Measurements from ENCODE around the gene ARHGEF17. TPM values are rescaled to one million over a fixed set of nuclear protein-coding genes. Genes with fewer than 3 reads are reported as not detected.

Gene ARHGEF17
- total and polyA plus RNA-seq, 2 of the 8 experiments (the other 6 are each of a cell fraction or from before 2014, with no cell fraction given), result 11.3 to 14.6 TPM

GRCh38 chr11:73363147-73363546 is 55.1 kb downstream of the ARHGEF17 start:
- Histone ChIP-seq H3K23ac (ENCODE audit: insufficient read length) (no peak overlapping the region), H3K9me3 (ENCODE audit: insufficient read depth in 2 of 2, low read depth in 1 of 2, low read length in 1 of 2) (no peaks in the 10 kb centered on the region), H3K79me2 (ENCODE audit: control insufficient read depth in 1 of 2, insufficient read depth in 2 of 2, low read length in 2 of 2) (no peaks in the 10 kb centered on the region), H3K4me1 (replicated peaks in 1 of 4; ENCODE audit: control insufficient read depth in 3 of 4, insufficient read depth in 4 of 4, low read length in 3 of 4) (peaks cover 0 to 3% (median under 1%) of the 10 kb centered on the region in 4 experiments; a peak in 3 of 7 replicates), H3K14ac (ENCODE audit: insufficient read length) (no peak overlapping the region), H2BK5ac (ENCODE audit: low read depth, low read length) (no peak overlapping the region), H3K9ac (replicated peaks in 1 of 4; ENCODE audit: extremely low read depth in 1 of 4, low read depth in 3 of 4, low read length in 3 of 4) (no peak overlapping the region), H3K18ac (ENCODE audit: extremely low read depth, low read length) (no peak overlapping the region), H3K56ac (replicated peaks; ENCODE audit: insufficient read length, low read depth, low read length) (no peak overlapping the region), H2AK5ac (ENCODE audit: low read depth, low read length) (no peak overlapping the region), H4K5ac (ENCODE audit: insufficient read length, low read depth, low read length) (no peak overlapping the region), H4K91ac (replicated peaks; ENCODE audit: insufficient read length, low read length) (no peak overlapping the region), H2BK15ac (ENCODE audit: low read length) (no peak overlapping the region), H3K4me2 (ENCODE audit: insufficient read depth in 1 of 2, low read depth in 2 of 2, low read length in 2 of 2) (no peak overlapping the region; a peak in 1 of 4 replicates), H3K27ac (ENCODE audit: low read depth, low read length) (no peak overlapping the region), H2BK120ac (replicated peaks; ENCODE audit: low read depth, low read length) (no peak overlapping the region), H2BK20ac (ENCODE audit: low read length) (no peak overlapping the region), H3K79me1 (ENCODE audit: low read depth, low read length) (no peaks in the 10 kb centered on the region), H3K36me3 (ENCODE audit: control insufficient read depth in 2 of 4, insufficient read depth in 4 of 4, low read length in 3 of 4) (no peaks in the 10 kb centered on the region), H2AFZ (ENCODE audit: low read length) (no peak overlapping the region), H2BK12ac (ENCODE audit: low read depth, low read length) (no peak overlapping the region), H3K23me2 (ENCODE audit: low read depth, low read length) (peaks cover 3% of the 10 kb centered on the region; the same call in 1 of the 2 replicates), H4K20me1 (replicated peaks in 1 of 2; ENCODE audit: control insufficient read depth in 1 of 2, insufficient read depth in 2 of 2, low read length in 2 of 2) (peaks cover 5% of the 10 kb centered on the region in 2 experiments), H4K8ac (ENCODE audit: extremely low read depth, insufficient read depth, low read length) (no peak overlapping the region; the same call in 1 of the 2 replicates), H3K4ac (replicated peaks; ENCODE audit: insufficient read length, low read depth, low read length) (no peak overlapping the region), H3K4me3 (ENCODE audit: extremely low read depth in 1 of 4, insufficient read depth in 2 of 4, low read depth in 3 of 4, low read length in 4 of 4) (no peak overlapping the region), H3K27me3 (replicated peaks in 1 of 4; ENCODE audit: control insufficient read depth in 3 of 4, extremely low read depth in 1 of 4, insufficient read depth in 3 of 4, low read length in 3 of 4) (peaks cover 0 to 4% (median 2%) of the 10 kb centered on the region in 4 experiments; a peak in 4 of 7 replicates)
- TF ChIP-seq TBP (IDR thresholded peaks at IDR 0.05; ENCODE audit: low read depth, low read length) (no peak), JUND (IDR thresholded peaks at IDR 0.05; ENCODE audit: low read length) (no peak), CBX8 (IDR thresholded peaks at IDR 0.05; ENCODE audit: borderline replicate concordance, low read depth, low read length) (no peak), ZNF274 (IDR thresholded peaks at IDR 0.05; ENCODE audit: borderline replicate concordance, extremely low read depth, low read length) (no peak), MAFK (IDR thresholded peaks at IDR 0.05; ENCODE audit: low read depth, low read length) (no peak), CEBPB (IDR thresholded peaks at IDR 0.05; ENCODE audit: low read depth, low read length) (no peak), ASH2L (IDR thresholded peaks at IDR 0.05; ENCODE audit: low read length) (no peak), CTBP2 (IDR thresholded peaks at IDR 0.05; ENCODE audit: borderline replicate concordance, insufficient read depth, insufficient read length, low read length) (no peak), GABPA (IDR thresholded peaks at IDR 0.05; ENCODE audit: borderline replicate concordance, insufficient read depth, low read length) (no peak), KDM5A (IDR thresholded peaks at IDR 0.05; ENCODE audit: low read length) (no peak), PHF8 (conservative IDR thresholded peaks at IDR 0.05; ENCODE audit: low read depth, low read length) (no peak), NANOG (IDR thresholded peaks at IDR 0.05; ENCODE audit: insufficient read depth, low read depth, low read length, poor library complexity, severe bottlenecking) (no peak)
- CTCF ChIA-PET (ENCODE audit: partially characterized antibody), result interaction anchor here (1.0 to 59.1 kb wide), 7 partner anchors 12 to 296 kb away, joined by 3 to 1456 read pairs (median 4); partner anchors contain the start of genes ARHGEF17 and RELT
- DNase-seq (ENCODE audit: low read depth in 1 of 2, low spot score in 2 of 2), result no peak
- 83% methylated on average over 8 of the region's 9 CpGs; no CpG with 5 or more reads in 1 of the 2 experiments for WGBS, 2 experiments (ENCODE audit: extremely low coverage in 1 of 2, insufficient coverage in 1 of 2, insufficient read length in 1 of 2, insufficient replicate concordance in 2 of 2, low coverage in 1 of 2, low lambda C conversion rate in 2 of 2, missing lambda C conversion rate in 1 of 2)
- POLR2A ChIA-PET (ENCODE audit: partially characterized antibody), result interaction anchor here (0.5 to 1.3 kb wide), 2 partner anchors 9 to 506 kb away, joined by 3 to 8 read pairs; no protein-coding TSS in a partner anchor
- FAIRE-seq, result no peak

Measured in H1 (cell line).